ENCODE results near the gene ZNF385B.

DNA sequence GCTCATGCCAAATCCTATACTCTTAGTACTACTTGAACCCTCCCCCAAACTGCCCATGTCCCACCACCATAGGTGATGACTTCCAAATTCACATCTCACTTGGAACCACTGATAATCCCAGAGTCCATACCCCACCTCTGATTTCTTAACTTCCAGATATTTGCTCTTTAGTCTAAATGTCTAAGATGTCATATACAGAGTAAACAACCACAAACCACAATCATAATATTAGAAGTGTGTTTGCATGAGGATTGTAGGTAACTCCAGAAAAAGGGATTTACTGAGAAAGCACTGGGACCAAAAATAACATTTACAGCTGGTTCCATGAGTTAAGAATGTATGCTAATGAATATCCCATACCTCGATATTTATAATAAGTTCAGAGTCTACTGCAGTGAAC lies 146.2 kb downstream of the ZNF385B start:
- TF ChIP-seq BCL11A (tag by site-specific recombination; IDR thresholded peaks at IDR 0.05; ENCODE audit: low read depth), result no peak
- TF ChIP-seq, protein P1, sequence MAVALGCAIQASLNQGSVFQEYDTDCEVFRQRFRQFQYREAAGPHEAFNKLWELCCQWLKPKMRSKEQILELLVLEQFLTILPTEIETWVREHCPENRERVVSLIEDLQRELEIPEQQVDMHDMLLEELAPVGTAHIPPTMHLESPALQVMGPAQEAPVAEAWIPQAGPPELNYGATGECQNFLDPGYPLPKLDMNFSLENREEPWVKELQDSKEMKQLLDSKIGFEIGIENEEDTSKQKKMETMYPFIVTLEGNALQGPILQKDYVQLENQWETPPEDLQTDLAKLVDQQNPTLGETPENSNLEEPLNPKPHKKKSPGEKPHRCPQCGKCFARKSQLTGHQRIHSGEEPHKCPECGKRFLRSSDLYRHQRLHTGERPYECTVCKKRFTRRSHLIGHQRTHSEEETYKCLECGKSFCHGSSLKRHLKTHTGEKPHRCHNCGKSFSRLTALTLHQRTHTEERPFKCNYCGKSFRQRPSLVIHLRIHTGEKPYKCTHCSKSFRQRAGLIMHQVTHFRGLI (tag by site-specific recombination; IDR thresholded peaks at IDR 0.05), result no peak
